HepG2 (cell line): ENCODE data around the gene RNASE13. TPM values are rescaled to one million over a fixed set of nuclear protein-coding genes. Genes with fewer than 3 reads are reported as not detected.

ENCODE experiments used
- BHLHE40 ChIP-seq: IDR thresholded peaks from 2 replicates; pipeline ENCODE4 v1.6.1; 2011; ENCODE audit warnings: low read length, improper control_type of control experiment
- FOXA3 ChIP-seq: IDR thresholded peaks from 2 replicates; pipeline ENCODE4 v1.6.1; 2016; ENCODE audit warnings: missing genetic modification reagents, missing compliant biosample characterization
- KDM2A ChIP-seq: sonication (generic); formaldehyde crosslinking; IDR thresholded peaks from 2 replicates; pipeline ENCODE4 v1.4.0; 2020; ENCODE audit warnings: low read depth, missing genetic modification reagents, borderline replicate concordance
- KLF12 ChIP-seq: sonication (generic); formaldehyde crosslinking; IDR thresholded peaks from 2 replicates; pipeline ENCODE4 v1.4.0; 2020; ENCODE audit warnings: missing genetic modification reagents, borderline replicate concordance
- MTF1 ChIP-seq: sonication (generic); formaldehyde crosslinking; IDR thresholded peaks from 2 replicates; pipeline ENCODE4 v1.5.0; 2020; ENCODE audit warnings: missing genetic modification reagents
- NBN ChIP-seq: fragments of 450-650 bp; conservative IDR thresholded peaks from 2 replicates; pipeline ENCODE4 v1.6.1; 2017
- NFRKB ChIP-seq: fragments of 450-650 bp; IDR thresholded peaks from 2 replicates; pipeline ENCODE4 v1.6.1; 2017
- SNAPC2 ChIP-seq: sonication (generic); formaldehyde crosslinking; IDR thresholded peaks from 2 replicates; pipeline ENCODE4 v1.8.1; 2022; ENCODE audit warnings: mild to moderate bottlenecking, missing genetic modification reagents
- SNRNP70 ChIP-seq: fragments of 200-400 bp; formaldehyde crosslinking; IDR thresholded peaks from 2 replicates; pipeline ENCODE4 v1.6.1; 2017; ENCODE audit warnings: mild to moderate bottlenecking, low read depth, low read length, moderate library complexity
- U2AF2 ChIP-seq: fragments of 200-400 bp; formaldehyde crosslinking; IDR thresholded peaks from 2 replicates; pipeline ENCODE4 v1.6.1; 2017; ENCODE audit warnings: low read depth, mild to moderate bottlenecking, low read length
- ZNF343 ChIP-seq: sonication (generic); formaldehyde crosslinking; IDR thresholded peaks from 2 replicates; pipeline ENCODE4 v1.4.0; 2020; ENCODE audit warnings: mild to moderate bottlenecking, missing genetic modification reagents
- ZNF460 ChIP-seq: sonication (generic); formaldehyde crosslinking; IDR thresholded peaks from 2 replicates; pipeline ENCODE4 v1.5.1; 2020; ENCODE audit warnings: missing genetic modification reagents, mild to moderate bottlenecking, borderline replicate concordance
- ZNF577 ChIP-seq: sonication (generic); formaldehyde crosslinking; IDR thresholded peaks from 2 replicates; pipeline ENCODE4 v1.4.0; 2020; ENCODE audit warnings: mild to moderate bottlenecking, low read depth, missing genetic modification reagents, borderline replicate concordance
- ZNF589 ChIP-seq: sonication (generic); formaldehyde crosslinking; conservative IDR thresholded peaks from 2 replicates; pipeline ENCODE4 v1.8.0; 2022; ENCODE audit warnings: mild to moderate bottlenecking, moderate library complexity, missing genetic modification reagents
- ZNF709 ChIP-seq: sonication (generic); formaldehyde crosslinking; IDR thresholded peaks from 2 replicates; pipeline ENCODE4 v1.5.0; 2020; ENCODE audit warnings: mild to moderate bottlenecking, missing genetic modification reagents
- polyA plus RNA-seq, 8 experiments: library from polyadenylated mRNA; depleted of rRNA in 3 of 8; stranded (reverse) in 7 of 8; unstranded in 1 of 8; fragments of >200 nt; fragmentation: Illumina TruSeq in 4 of 8; extraction: Trizol in 4 of 8; gene quantifications; 2 replicates each; pipeline versions ENCODE4 v1.2.1 to v1.2.3, GENCODE V29; 2011 to 2016; ENCODE audit warnings: low read depth in 4 of 8, missing spikeins in 1 of 8, mixed read lengths in 1 of 8; ENCODE audit not compliant: insufficient read depth in 1 of 8
- total RNA-seq, 5 experiments: library from RNA; depleted of rRNA; stranded (reverse); fragments of >200 nt; fragmentation: Illumina TruSeq; extraction: Trizol; gene quantifications; 2 replicates each; pipeline ENCODE4 v1.2.3, GENCODE V29; 2016; ENCODE audit warnings: low read depth in 1 of 5
- TF ChIP-seq, protein P1 (sequence below): sonication (generic); formaldehyde crosslinking; IDR thresholded peaks from 2 replicates; pipeline ENCODE4 v1.5.1; 2020; ENCODE audit warnings: mild to moderate bottlenecking, missing genetic modification reagents, borderline replicate concordance
- TF ChIP-seq, protein P2 (sequence below): sonication (generic); formaldehyde crosslinking; IDR thresholded peaks from 2 replicates; pipeline ENCODE4 v1.8.1; 2022; ENCODE audit warnings: mild to moderate bottlenecking, missing genetic modification reagents
- TF ChIP-seq, protein P3 (sequence below), 2 experiments: fragments of 450-650 bp in 1 of 2; sonication (generic) in 1 of 2; formaldehyde crosslinking; IDR thresholded peaks; 2 replicates each; pipeline versions ENCODE4 v1.5.0 to v1.8.0; 2020 to 2022; ENCODE audit warnings: mild to moderate bottlenecking in 1 of 2, missing genetic modification reagents in 1 of 2
- TF ChIP-seq, protein P4 (sequence below): sonication (generic); formaldehyde crosslinking; IDR thresholded peaks from 2 replicates; pipeline ENCODE4 v1.8.1; 2023; ENCODE audit warnings: mild to moderate bottlenecking, inconsistent platforms, moderate library complexity, missing genetic modification reagents, borderline replicate concordance
- TF ChIP-seq, protein P5 (sequence below): sonication (generic); formaldehyde crosslinking; conservative IDR thresholded peaks from 2 replicates; pipeline ENCODE4 v1.8.0; 2022; ENCODE audit warnings: low read depth, missing genetic modification reagents

The RNASE13 gene
- total and polyA plus RNA-seq, 2 of the 13 experiments (the other 11 are each of a cell fraction or from before 2014, with no cell fraction given): 1.0 TPM; not detected in 1

DNA sequence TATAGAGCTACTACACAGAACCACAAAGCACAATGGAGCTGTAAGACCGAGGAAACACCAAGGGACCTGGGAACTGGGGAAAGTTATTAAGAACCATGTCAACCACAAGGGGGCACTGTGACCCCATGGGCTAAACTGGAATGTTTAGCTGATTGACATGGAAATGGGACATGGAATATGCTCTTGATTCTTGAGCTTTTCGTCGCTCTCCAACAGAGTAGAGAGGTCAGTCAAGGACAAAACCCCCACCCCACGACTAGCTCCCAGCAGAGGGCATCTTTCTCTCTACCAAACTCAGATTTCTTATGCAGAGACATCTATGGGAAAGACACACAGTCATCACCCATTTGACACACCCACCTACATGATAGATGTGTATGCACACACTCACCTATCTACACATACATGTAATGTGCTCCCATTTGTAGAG, 19.8 kb downstream of the RNASE13 start (continued):
- TF ChIP-seq, protein P1, sequence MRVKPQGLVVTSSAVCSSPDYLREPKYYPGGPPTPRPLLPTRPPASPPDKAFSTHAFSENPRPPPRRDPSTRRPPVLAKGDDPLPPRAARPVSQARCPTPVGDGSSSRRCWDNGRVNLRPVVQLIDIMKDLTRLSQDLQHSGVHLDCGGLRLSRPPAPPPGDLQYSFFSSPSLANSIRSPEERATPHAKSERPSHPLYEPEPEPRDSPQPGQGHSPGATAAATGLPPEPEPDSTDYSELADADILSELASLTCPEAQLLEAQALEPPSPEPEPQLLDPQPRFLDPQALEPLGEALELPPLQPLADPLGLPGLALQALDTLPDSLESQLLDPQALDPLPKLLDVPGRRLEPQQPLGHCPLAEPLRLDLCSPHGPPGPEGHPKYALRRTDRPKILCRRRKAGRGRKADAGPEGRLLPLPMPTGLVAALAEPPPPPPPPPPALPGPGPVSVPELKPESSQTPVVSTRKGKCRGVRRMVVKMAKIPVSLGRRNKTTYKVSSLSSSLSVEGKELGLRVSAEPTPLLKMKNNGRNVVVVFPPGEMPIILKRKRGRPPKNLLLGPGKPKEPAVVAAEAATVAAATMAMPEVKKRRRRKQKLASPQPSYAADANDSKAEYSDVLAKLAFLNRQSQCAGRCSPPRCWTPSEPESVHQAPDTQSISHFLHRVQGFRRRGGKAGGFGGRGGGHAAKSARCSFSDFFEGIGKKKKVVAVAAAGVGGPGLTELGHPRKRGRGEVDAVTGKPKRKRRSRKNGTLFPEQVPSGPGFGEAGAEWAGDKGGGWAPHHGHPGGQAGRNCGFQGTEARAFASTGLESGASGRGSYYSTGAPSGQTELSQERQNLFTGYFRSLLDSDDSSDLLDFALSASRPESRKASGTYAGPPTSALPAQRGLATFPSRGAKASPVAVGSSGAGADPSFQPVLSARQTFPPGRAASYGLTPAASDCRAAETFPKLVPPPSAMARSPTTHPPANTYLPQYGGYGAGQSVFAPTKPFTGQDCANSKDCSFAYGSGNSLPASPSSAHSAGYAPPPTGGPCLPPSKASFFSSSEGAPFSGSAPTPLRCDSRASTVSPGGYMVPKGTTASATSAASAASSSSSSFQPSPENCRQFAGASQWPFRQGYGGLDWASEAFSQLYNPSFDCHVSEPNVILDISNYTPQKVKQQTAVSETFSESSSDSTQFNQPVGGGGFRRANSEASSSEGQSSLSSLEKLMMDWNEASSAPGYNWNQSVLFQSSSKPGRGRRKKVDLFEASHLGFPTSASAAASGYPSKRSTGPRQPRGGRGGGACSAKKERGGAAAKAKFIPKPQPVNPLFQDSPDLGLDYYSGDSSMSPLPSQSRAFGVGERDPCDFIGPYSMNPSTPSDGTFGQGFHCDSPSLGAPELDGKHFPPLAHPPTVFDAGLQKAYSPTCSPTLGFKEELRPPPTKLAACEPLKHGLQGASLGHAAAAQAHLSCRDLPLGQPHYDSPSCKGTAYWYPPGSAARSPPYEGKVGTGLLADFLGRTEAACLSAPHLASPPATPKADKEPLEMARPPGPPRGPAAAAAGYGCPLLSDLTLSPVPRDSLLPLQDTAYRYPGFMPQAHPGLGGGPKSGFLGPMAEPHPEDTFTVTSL (CRISPR knock-in tag): no peak
- TF ChIP-seq KLF12 (CRISPR knock-in tag): no peak
- TF ChIP-seq NFRKB: no peak
- TF ChIP-seq SNAPC2 (CRISPR knock-in tag): no peak
- no peak for TF ChIP-seq MTF1 (CRISPR knock-in tag)
- no peak for TF ChIP-seq U2AF2
- TF ChIP-seq, protein P2, sequence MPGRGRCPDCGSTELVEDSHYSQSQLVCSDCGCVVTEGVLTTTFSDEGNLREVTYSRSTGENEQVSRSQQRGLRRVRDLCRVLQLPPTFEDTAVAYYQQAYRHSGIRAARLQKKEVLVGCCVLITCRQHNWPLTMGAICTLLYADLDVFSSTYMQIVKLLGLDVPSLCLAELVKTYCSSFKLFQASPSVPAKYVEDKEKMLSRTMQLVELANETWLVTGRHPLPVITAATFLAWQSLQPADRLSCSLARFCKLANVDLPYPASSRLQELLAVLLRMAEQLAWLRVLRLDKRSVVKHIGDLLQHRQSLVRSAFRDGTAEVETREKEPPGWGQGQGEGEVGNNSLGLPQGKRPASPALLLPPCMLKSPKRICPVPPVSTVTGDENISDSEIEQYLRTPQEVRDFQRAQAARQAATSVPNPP (CRISPR knock-in tag): no peak
- TF ChIP-seq, protein P3, sequence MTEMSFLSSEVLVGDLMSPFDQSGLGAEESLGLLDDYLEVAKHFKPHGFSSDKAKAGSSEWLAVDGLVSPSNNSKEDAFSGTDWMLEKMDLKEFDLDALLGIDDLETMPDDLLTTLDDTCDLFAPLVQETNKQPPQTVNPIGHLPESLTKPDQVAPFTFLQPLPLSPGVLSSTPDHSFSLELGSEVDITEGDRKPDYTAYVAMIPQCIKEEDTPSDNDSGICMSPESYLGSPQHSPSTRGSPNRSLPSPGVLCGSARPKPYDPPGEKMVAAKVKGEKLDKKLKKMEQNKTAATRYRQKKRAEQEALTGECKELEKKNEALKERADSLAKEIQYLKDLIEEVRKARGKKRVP (CRISPR knock-in tag; IDR thresholded peaks at IDR 0.05): no peak
- TF ChIP-seq ZNF343 (CRISPR knock-in tag): no peak
- TF ChIP-seq ZNF589 (CRISPR knock-in tag): no peak
- TF ChIP-seq, protein P4, sequence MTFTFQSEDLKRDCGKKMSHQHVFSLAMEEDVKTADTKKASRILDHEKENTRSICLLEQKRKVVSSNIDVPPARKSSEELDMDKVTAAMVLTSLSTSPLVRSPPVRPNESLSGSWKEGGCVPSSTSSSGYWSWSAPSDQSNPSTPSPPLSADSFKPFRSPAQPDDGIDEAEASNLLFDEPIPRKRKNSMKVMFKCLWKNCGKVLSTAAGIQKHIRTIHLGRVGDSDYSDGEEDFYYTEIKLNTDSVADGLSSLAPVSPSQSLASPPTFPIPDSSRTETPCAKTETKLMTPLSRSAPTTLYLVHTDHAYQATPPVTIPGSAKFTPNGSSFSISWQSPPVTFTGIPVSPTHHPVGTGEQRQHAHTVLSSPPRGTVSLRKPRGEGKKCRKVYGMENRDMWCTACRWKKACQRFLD (CRISPR knock-in tag): no peak
- TF ChIP-seq, protein P5, sequence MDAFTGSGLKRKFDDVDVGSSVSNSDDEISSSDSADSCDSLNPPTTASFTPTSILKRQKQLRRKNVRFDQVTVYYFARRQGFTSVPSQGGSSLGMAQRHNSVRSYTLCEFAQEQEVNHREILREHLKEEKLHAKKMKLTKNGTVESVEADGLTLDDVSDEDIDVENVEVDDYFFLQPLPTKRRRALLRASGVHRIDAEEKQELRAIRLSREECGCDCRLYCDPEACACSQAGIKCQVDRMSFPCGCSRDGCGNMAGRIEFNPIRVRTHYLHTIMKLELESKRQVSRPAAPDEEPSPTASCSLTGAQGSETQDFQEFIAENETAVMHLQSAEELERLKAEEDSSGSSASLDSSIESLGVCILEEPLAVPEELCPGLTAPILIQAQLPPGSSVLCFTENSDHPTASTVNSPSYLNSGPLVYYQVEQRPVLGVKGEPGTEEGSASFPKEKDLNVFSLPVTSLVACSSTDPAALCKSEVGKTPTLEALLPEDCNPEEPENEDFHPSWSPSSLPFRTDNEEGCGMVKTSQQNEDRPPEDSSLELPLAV (CRISPR knock-in tag): no peak
- TF ChIP-seq SNRNP70: no peak
- TF ChIP-seq ZNF577 (CRISPR knock-in tag): no peak
- no peak for TF ChIP-seq BHLHE40
- no peak for TF ChIP-seq ZNF709 (CRISPR knock-in tag)
- no peak; the same call in none of the 2 replicates for TF ChIP-seq FOXA3 (CRISPR knock-in tag)
- no peak for TF ChIP-seq NBN
- TF ChIP-seq ZNF460 (CRISPR knock-in tag): no peak
- peak; percentile 30; the same call in 1 of the 2 replicates for TF ChIP-seq KDM2A
